HL-60 (cell line): ENCODE measurements around the gene FSTL4.

Experiments used
- DNase-seq, 2 experiments: peaks; one replicate each; pipeline ENCODE4 v3.0.0-alpha.2; 2010 to 2020; ENCODE audit warnings: low read depth in 1 of 2, low spot score in 1 of 2
- H3K27ac ChIP-seq: fragments of 250-450 bp; sonication (Bioruptor Pico); replicated peaks from 2 replicates; pipeline ENCODE4 v1.5.1; 2020; ENCODE audit warnings: mild to moderate bottlenecking, moderate library complexity
- H3K27me3 ChIP-seq: fragments of 250-450 bp; sonication (Bioruptor Pico); 2 replicates; pipeline ENCODE4 v1.5.1; 2021; ENCODE audit warnings: mild to moderate bottlenecking, moderate library complexity; ENCODE audit not compliant: insufficient read depth, poor library complexity, severe bottlenecking
- H3K4me3 ChIP-seq: replicated peaks from 2 replicates; pipeline ENCODE4 v1.5.1; 2011; ENCODE audit warnings: mild to moderate bottlenecking, control low read depth, low read length; ENCODE audit not compliant: insufficient read depth
- CTCF ChIP-seq: IDR thresholded peaks from one replicate; pipeline ENCODE4 v1.5.1; 2011; ENCODE audit warnings: low read length, control low read depth, inconsistent platforms; ENCODE audit not compliant: insufficient read depth
- GABPA ChIP-seq: IDR thresholded peaks from 2 replicates; pipeline ENCODE4 v1.6.1; 2012; ENCODE audit warnings: low read depth
- POLR2AphosphoS5 ChIP-seq: IDR thresholded peaks from 2 replicates; pipeline ENCODE4 v1.6.1; 2012; ENCODE audit warnings: low read depth
- REST ChIP-seq: IDR thresholded peaks from 2 replicates; pipeline ENCODE4 v1.6.1; 2012; ENCODE audit warnings: low read depth; ENCODE audit not compliant: insufficient replicate concordance
- SPI1 ChIP-seq: IDR thresholded peaks from 2 replicates; pipeline ENCODE4 v1.6.1; 2012; ENCODE audit warnings: low read depth, mild to moderate bottlenecking, borderline replicate concordance

FSTL4 gene

GRCh38 chr5:133461796-133462516 lies 150.4 kb downstream of the FSTL4 start:
- no peak for DNase-seq
- H3K27ac ChIP-seq = no peak overlapping the region
- TF ChIP-seq POLR2AphosphoS5 (no peak), CTCF (no peak), REST (no peak), SPI1 (no peak), GABPA (no peak)

GRCh38 chr5:133460172-133460758 lies 152.1 kb downstream of the FSTL4 start:
- H3K4me3 ChIP-seq = no peak overlapping the region
- TF ChIP-seq CTCF (peak; percentile 1), GABPA (no peak)
- peak in 1 of 2 experiments; percentile 1 for DNase-seq
- H3K27ac ChIP-seq = no peak overlapping the region
- no peaks in the 10 kb centered on the region for H3K27me3 ChIP-seq

More at GRCh38 chr5:133461796-133462516, 150.4 kb downstream of the FSTL4 start:
- H3K27me3 ChIP-seq = no peaks in the 10 kb centered on the region
- H3K4me3 ChIP-seq = no peak overlapping the region

GRCh38 chr5:133459474-133460160 lies 152.7 kb downstream of the FSTL4 start:
- no peak overlapping the region for H3K27ac ChIP-seq
- no peak for DNase-seq
- H3K4me3 ChIP-seq = no peak overlapping the region
- TF ChIP-seq SPI1 (no peak), POLR2AphosphoS5 (no peak), REST (no peak), GABPA (no peak), CTCF (no peak)
- H3K27me3 ChIP-seq = no peaks in the 10 kb centered on the region
